ENCODE results near the gene SRP72. TPM values are rescaled to one million over a fixed set of nuclear protein-coding genes. Genes with fewer than 3 reads are reported as not detected.

The SRP72 gene
- total RNA-seq, 1 experiment from 2014 or later: 118 TPM

- Histone ChIP-seq H3K27ac (ENCODE audit: low read length) (0 out of 2 replicates have a peak overlapping the region, but pooled peaks have one; percentile 5), H4K20me1 (ENCODE audit: low read length) (0 out of 2 replicates have a peak, but pooled peaks cover 3% of the 10 kb centered on the region), H3K27me3 (ENCODE audit: low read length) (no peaks in the 10 kb centered on the region), H3K79me2 (ENCODE audit: low read length) (no peaks in the 10 kb centered on the region; the same call in 1 of the 2 replicates), H3K4me1 (ENCODE audit: insufficient read depth, low read length) (peaks cover 12% of the 10 kb centered on the region), H3K4me3 (ENCODE audit: low read length) (no peak overlapping the region), H3F3A (ENCODE audit: low read length, unreplicated experiment) (no peaks in the 10 kb centered on the region), H2AFZ (ENCODE audit: low read length) (no peak overlapping the region), H3K36me3 (ENCODE audit: low read depth, low read length) (peaks cover 49% of the 10 kb centered on the region), H3K9ac (ENCODE audit: low read length) (no peak overlapping the region), H3K9me2 (replicated peaks; ENCODE audit: low read length) (no peaks in the 10 kb centered on the region), H3K4me2 (ENCODE audit: low read length) (0 out of 2 replicates have a peak overlapping the region, but pooled peaks have one; percentile 14), H3K9me3 (ENCODE audit: low read length) (no peaks in the 10 kb centered on the region)
- no TSS peak for BruUV-seq (replicated peaks)
- POLR2A ChIA-PET (ENCODE audit: unreplicated experiment): interaction anchor here (0.8 to 1.0 kb wide), 3 partner anchors 28 to 465 kb away, joined by 5 to 6 read pairs (median 5); partner anchors contain the start of gene AASDH
- ATAC-seq (peak; percentile 92), DNase-seq (peak; percentile 59)
- CTCF ChIA-PET: interaction anchor here (1.7 kb wide), 1 partner anchor 49 kb away, joined by 7 read pairs; no protein-coding TSS in a partner anchor
- TF ChIP-seq EZH2phosphoT487 (IDR thresholded peaks at IDR 0.05; ENCODE audit: borderline replicate concordance, low read length): no peak
- TF ChIP-seq, protein P1, sequence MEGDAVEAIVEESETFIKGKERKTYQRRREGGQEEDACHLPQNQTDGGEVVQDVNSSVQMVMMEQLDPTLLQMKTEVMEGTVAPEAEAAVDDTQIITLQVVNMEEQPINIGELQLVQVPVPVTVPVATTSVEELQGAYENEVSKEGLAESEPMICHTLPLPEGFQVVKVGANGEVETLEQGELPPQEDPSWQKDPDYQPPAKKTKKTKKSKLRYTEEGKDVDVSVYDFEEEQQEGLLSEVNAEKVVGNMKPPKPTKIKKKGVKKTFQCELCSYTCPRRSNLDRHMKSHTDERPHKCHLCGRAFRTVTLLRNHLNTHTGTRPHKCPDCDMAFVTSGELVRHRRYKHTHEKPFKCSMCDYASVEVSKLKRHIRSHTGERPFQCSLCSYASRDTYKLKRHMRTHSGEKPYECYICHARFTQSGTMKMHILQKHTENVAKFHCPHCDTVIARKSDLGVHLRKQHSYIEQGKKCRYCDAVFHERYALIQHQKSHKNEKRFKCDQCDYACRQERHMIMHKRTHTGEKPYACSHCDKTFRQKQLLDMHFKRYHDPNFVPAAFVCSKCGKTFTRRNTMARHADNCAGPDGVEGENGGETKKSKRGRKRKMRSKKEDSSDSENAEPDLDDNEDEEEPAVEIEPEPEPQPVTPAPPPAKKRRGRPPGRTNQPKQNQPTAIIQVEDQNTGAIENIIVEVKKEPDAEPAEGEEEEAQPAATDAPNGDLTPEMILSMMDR (conservative IDR thresholded peaks at IDR 0.05; ENCODE audit: low read depth, low read length): no peak
- intact Hi-C loops (cut with micrococcal nuclease): loop anchor here (1.0 to 5.0 kb wide), 2 partner anchors 48 to 54 kb away; no protein-coding TSS in a partner anchor
Observed at GRCh38 chr4:56496241-56496640, 28.8 kb downstream of the SRP72 start.

DNA sequence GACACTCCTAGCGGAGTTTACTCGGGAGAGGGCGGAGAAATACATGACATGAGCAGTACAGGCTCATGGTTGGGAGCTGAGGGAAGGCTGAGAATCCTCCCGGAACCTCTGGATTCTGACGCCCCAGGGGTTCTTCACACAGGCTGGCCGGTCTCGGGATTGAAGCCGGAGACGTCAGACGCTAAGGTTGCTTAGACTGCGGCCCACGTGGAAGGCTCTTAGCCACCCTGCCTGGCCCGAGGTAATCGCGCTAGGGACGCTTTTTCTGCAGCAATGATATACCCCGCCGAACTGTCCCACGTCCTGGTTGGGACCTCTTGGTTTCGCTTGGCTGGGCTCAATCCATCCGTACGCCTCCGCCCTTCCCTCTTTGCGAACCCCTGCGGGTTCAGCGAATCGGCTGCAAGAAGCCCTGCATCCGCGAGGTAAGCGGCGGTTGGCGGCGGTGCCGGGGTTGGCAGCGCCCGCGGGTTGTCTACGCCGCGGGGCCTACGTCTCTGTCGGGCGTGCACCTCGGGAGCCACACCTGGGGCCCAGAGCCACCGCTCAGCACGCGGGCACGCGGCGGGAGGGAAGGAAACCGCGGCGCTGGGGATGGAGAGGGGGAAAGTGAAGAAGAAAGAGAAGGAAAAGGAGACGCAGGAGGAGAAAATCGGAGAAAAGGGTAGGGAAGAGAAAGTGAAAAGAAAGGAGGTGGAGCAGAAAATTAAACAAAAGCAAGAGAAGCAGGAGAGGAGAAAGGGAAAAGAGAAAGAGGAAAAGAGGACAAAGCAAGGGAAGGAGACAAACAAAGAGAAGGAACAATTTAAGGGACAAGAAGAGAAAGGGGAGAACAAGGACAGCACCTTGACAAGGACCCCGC, 38.1 kb downstream of the SRP72 start, which contains the start of gene ARL9:
TSS of gene ARL9 (plus strand) at position 523 of the 862 bp plus-strand sequence. CDS start at position 595, 72 bp downstream.
- CTCF ChIA-PET: no interaction called here
- peak within 1 kb of the TSS; percentile 60 for H3K4me3 ChIP-seq (ENCODE audit: low read length)
- no peaks in the 10 kb centered on the region for H3K9me3 ChIP-seq (ENCODE audit: low read length)
- no peaks in the 10 kb centered on the region for H4K20me1 ChIP-seq (ENCODE audit: low read length)
- DNase-seq: peak; percentile 49
- no peak within 1 kb of the TSS for H3K27ac ChIP-seq (ENCODE audit: low read length)
- TF ChIP-seq EZH2 (IDR thresholded peaks at IDR 0.05; ENCODE audit: low read length, unreplicated experiment) (no peak), EZH2phosphoT487 (IDR thresholded peaks at IDR 0.05; ENCODE audit: borderline replicate concordance, low read length) (no peak)
- TF ChIP-seq, protein P1 (conservative IDR thresholded peaks at IDR 0.05; ENCODE audit: low read depth, low read length): no peak
- peak within 1 kb of the TSS; percentile 72 for H3K4me2 ChIP-seq (ENCODE audit: low read length)
- no TSS peak for BruUV-seq (replicated peaks)
- peak; percentile 73 for ATAC-seq
- POLR2A ChIA-PET (ENCODE audit: unreplicated experiment): no interaction called here
- peaks cover 14% of the 10 kb centered on the region; the same call in 1 of the 2 replicates for H3K36me3 ChIP-seq (ENCODE audit: low read depth, low read length)
- H3F3A ChIP-seq (ENCODE audit: low read length, unreplicated experiment): no peaks in the 10 kb centered on the region
- no peaks in the 10 kb centered on the region for H3K27me3 ChIP-seq (ENCODE audit: low read length)
- H3K4me1 ChIP-seq (ENCODE audit: insufficient read depth, low read length): no peaks in the 10 kb centered on the region
- no peaks in the 10 kb centered on the region for H3K79me2 ChIP-seq (ENCODE audit: low read length)
- intact Hi-C loops (cut with micrococcal nuclease): loop anchor here (5.0 kb wide), 1 partner anchor 297 kb away; no protein-coding TSS in a partner anchor
- H3K9me2 ChIP-seq (replicated peaks; ENCODE audit: low read length): no peaks in the 10 kb centered on the region
- H3K9ac ChIP-seq (ENCODE audit: low read length): peak within 1 kb of the TSS; percentile 30
- peak within 1 kb of the TSS; percentile 52 for H2AFZ ChIP-seq (ENCODE audit: low read length)

Data from PC-3 (cell line).